ENCODE data around the gene ENTREP3. TPM values are rescaled to one million over a fixed set of nuclear protein-coding genes. Genes with fewer than 3 reads are reported as not detected.
A peak's percentile ranks its signal among the peaks of the same experiment; 100 is the strongest.

The ENTREP3 gene
- total RNA-seq, 1 donor from 2014 or later, result 14.5 TPM

- DNase-seq (ENCODE audit: missing footprints) (peak; percentile 15), ATAC-seq (no peak)
- intact Hi-C loops (cut with DNase I), result no loop called here
These were observed 44.8 kb downstream of the ENTREP3 start for GRCh38 chr1:155210314-155211104.

DNA sequence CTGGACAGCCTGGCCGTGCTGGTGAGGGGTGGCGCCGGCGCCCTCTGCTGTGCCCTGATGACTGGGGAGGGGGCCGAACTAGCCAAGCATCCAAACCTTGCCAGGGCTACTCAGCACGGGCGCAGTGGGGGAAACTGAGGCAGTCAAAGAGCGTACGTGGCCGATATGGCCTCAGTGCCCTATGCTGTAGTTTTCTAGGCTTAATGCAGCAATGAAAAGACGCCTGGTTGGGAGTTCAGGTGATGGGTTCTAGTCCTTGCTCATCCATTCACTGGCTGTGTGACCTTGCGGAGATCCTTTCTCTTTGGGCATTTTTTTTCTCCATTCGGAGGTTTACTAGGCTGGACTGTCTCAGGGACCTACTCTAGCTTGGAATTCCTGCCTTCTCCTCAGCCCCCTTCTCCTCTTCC, 46.0 kb downstream of the ENTREP3 start:
- no peak for DNase-seq (ENCODE audit: missing footprints)
- intact Hi-C loops (cut with DNase I), result loop anchor here (5.0 kb wide), 2 partner anchors 33 to 383 kb away; a partner anchor contains a TSS
- ATAC-seq, result no peak

DNA sequence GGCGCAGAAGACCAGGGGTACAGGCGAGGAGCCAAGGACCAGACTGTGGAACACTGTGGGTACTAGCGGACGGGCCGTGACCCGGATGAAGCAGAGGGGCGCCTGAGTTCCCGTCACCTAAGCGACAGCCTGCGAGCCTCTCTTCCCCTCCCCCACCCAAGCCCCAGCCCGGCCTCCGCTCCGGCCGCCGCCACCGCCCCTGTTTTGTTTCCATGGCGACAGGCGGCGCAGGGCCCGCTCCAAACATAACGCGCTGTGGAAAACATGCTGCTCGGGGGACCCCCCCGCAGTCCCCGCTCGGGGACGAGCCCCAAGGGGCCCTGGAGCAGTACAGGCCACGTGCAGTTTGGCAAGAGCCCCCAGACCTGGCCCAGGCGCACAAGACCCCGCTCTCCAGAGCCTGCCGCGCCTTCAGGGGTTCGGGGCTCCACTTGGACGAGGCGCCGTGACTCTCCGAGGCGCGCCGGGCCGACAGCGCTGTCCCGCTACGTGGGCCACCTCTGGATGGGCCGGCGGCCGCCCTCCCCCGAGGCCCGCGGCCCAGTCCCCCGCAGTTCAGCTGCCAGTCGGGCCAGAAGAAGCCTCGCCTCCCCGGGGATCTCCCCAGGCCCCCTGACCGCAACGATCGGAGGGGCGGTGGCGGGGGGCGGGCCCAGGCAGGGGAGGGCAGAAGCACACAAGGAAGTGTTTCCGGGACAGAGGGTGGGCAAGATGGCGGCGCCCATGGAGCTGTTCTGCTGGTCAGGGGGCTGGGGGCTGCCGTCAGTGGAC, 46.6 kb downstream of the ENTREP3 start, which contains the start of gene MTX1:
TSS of gene MTX1 (plus strand) at position 155 of the 771 bp plus-strand sequence. CDS start at position 265, 110 bp downstream.
- ATAC-seq (peak; percentile 89), DNase-seq (ENCODE audit: missing footprints) (peak; percentile 96)
- intact Hi-C loops (cut with DNase I), result loop anchor here (1.0 to 5.0 kb wide), 3 partner anchors 34 to 384 kb away; a partner anchor contains a TSS

- ATAC-seq (peak; percentile 18), DNase-seq (ENCODE audit: missing footprints) (peak; percentile 83)
- intact Hi-C loops (cut with DNase I), result loop anchor here (1.0 to 5.0 kb wide), 4 partner anchors 18 to 384 kb away; a partner anchor contains a TSS
These were observed 47.3 kb downstream of the ENTREP3 start, which contains the start of gene THBS3 for GRCh38 chr1:155207806-155208540. TSS of gene THBS3 (minus strand) at chr1:155207897. CDS start at chr1:155207876, 21 bp downstream.

DNA sequence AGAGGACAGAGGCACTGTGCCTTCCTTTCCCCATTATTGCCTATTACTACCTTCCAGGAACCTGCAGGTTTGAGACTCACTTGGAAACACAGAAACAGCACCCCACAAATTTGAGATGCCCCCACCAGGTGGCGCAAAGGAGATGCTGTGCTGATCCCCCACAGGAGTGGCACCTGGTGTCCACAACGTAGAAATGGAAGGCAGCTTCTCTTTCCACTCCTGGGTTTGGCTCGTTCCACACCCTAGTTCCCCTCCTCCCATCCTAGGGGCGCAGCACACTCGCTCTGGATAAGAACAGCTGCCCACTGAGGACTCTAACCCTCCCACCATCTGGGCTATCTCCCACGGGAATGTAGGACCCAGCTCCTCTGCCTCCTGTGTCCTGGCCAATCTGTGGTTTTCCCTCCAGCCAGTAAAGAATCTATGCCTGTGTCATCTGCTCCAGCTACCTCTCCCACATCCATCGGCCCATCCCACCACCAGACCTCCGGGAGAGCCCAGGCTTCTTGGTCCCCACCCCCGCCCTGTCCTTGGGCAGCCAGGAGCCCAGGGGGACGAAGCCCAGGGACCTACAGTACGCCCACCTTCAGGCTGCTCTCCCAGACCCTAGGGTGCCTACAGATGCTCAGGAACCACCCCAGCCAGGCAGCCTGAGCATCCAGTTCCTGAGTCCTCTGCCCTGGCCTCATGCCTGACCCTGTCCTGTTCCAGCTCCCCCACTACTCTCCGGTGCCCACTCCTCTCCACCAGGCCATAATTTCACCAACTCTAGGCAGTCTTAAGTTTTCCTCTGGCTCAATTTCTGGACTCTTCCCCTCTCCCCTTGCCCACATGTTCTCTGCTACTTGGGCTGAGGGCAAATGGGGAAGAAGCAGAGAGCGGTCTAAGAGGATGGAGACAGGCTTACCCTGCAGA, 48.1 kb downstream of the ENTREP3 start:
- peak; percentile 91 for DNase-seq (ENCODE audit: missing footprints)
- ATAC-seq, result peak; percentile 16
- intact Hi-C loops (cut with DNase I), result loop anchor here (1.0 to 5.0 kb wide), 3 partner anchors 19 to 385 kb away; a partner anchor contains a TSS

DNA sequence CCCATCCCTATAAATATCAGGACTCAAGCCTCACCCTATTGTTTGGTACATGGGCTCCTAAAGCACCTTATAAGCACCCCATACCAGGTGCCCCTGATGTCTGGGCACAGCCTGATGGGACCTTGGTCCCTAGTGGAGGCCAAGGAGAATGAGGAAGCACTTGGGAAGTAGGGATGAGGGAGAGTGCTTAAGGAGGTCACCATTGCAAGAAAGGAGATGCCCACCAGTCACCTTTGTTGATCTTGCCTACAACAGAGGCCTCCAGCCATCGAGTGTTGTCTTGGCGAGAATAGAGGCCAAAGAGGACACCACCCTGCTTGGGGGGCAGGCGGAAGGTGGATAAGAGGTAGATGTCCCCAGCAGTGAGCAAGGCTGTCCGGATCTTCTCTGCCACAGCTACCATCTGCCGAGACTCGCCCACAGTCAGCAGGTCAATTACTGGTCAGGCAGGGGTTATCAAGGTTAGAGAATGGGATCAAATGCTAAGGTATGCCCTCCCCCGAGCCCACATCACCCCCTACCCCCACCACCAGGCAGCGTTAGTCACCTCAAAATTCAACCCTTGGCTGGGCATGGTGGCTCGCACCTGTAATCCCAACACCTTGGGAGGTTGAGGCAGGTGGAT, 49.2 kb downstream of the ENTREP3 start:
- no peak for ATAC-seq
- intact Hi-C loops (cut with DNase I), result loop anchor here (5.0 kb wide), 2 partner anchors 36 to 386 kb away; a partner anchor contains a TSS
- no peak for DNase-seq (ENCODE audit: missing footprints)

GRCh38 chr1:155205035-155205434, 50.2 kb downstream of the ENTREP3 start:
- intact Hi-C loops (cut with DNase I), result loop anchor here (5.0 kb wide), 2 partner anchors 37 to 387 kb away; a partner anchor contains a TSS
- ATAC-seq, result no peak
- no peak for DNase-seq (ENCODE audit: missing footprints)

- ATAC-seq, result no peak
- no peak for DNase-seq (ENCODE audit: missing footprints)
- intact Hi-C loops (cut with DNase I), result no loop called here
These were observed 52.4 kb downstream of the ENTREP3 start for GRCh38 chr1:155202731-155203515.

- ATAC-seq, result no peak
- intact Hi-C loops (cut with DNase I), result no loop called here
- DNase-seq (ENCODE audit: missing footprints), result no peak
These were observed 53.1 kb downstream of the ENTREP3 start for GRCh38 chr1:155202198-155202597.

DNA sequence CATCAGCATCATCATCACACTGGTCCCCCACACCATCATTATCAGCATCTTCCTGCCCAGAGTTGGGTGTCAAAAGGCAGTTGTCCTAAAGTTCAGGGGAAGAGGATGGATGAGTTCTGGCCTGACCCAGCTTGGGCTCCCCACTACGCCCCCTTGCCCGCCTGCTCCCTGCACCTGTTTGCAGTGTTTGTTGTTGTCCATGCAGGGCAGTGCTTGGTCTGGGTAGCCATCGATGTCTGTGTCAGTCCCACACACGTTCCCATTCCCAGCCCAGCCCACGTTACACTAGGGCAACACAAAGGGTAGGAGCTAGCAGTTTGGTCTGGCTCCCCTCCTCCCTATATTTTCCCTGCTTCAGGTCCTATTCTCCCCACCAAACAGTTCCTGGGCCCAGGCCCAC, 54.4 kb downstream of the ENTREP3 start:
- DNase-seq (ENCODE audit: missing footprints), result no peak
- ATAC-seq, result no peak
- intact Hi-C loops (cut with DNase I), result no loop called here

DNA sequence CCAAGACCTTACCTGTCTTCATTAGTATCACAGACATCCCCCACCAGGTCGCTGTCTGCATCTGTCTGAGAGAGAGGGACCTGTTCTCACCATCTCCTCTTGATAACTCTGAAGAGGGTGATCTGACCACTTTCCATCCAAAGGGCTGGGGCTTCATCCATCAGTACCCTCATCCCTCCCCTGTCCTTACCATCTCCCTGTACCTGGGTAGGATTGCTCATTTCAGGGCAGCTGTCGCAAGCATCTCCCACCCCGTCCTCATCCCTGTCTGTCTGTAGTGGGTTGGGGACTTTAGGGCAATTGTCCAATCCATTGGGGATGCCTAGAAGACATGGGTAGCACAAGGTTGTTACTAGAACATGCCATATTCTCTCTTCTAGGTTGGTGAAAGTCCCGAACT, 55.5 kb downstream of the ENTREP3 start:
- intact Hi-C loops (cut with DNase I), result no loop called here
- ATAC-seq, result no peak
- DNase-seq (ENCODE audit: missing footprints), result no peak

GRCh38 chr1:155198547-155198906, 56.8 kb downstream of the ENTREP3 start:
- intact Hi-C loops (cut with DNase I), result no loop called here
- ATAC-seq (no peak), DNase-seq (ENCODE audit: missing footprints) (no peak)

- ATAC-seq (no peak), DNase-seq (ENCODE audit: missing footprints) (no peak)
- intact Hi-C loops (cut with DNase I), result no loop called here
These were observed 57.3 kb downstream of the ENTREP3 start for GRCh38 chr1:155197901-155198546.
